ENCODE data around the gene ADM2.

ADM2 gene

GRCh38 chr22:50523806-50524675, 42.7 kb downstream of the ADM2 start:
- TF ChIP-seq CREB5 (CRISPR knock-in tag; IDR thresholded peaks at IDR 0.05; ENCODE audit: low read depth) (no peak), OSR1 (CRISPR knock-in tag; IDR thresholded peaks at IDR 0.05) (no peak), ZC3H10 (CRISPR knock-in tag; IDR thresholded peaks at IDR 0.05) (no peak), GLIS3 (CRISPR knock-in tag; IDR thresholded peaks at IDR 0.05) (no peak), ISL1 (CRISPR knock-in tag; IDR thresholded peaks at IDR 0.05) (no peak)
- TF ChIP-seq, protein P1, sequence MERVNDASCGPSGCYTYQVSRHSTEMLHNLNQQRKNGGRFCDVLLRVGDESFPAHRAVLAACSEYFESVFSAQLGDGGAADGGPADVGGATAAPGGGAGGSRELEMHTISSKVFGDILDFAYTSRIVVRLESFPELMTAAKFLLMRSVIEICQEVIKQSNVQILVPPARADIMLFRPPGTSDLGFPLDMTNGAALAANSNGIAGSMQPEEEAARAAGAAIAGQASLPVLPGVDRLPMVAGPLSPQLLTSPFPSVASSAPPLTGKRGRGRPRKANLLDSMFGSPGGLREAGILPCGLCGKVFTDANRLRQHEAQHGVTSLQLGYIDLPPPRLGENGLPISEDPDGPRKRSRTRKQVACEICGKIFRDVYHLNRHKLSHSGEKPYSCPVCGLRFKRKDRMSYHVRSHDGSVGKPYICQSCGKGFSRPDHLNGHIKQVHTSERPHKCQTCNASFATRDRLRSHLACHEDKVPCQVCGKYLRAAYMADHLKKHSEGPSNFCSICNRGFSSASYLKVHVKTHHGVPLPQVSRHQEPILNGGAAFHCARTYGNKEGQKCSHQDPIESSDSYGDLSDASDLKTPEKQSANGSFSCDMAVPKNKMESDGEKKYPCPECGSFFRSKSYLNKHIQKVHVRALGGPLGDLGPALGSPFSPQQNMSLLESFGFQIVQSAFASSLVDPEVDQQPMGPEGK (CRISPR knock-in tag; IDR thresholded peaks at IDR 0.05; ENCODE audit: borderline replicate concordance): no peak
- TF ChIP-seq, protein P2, sequence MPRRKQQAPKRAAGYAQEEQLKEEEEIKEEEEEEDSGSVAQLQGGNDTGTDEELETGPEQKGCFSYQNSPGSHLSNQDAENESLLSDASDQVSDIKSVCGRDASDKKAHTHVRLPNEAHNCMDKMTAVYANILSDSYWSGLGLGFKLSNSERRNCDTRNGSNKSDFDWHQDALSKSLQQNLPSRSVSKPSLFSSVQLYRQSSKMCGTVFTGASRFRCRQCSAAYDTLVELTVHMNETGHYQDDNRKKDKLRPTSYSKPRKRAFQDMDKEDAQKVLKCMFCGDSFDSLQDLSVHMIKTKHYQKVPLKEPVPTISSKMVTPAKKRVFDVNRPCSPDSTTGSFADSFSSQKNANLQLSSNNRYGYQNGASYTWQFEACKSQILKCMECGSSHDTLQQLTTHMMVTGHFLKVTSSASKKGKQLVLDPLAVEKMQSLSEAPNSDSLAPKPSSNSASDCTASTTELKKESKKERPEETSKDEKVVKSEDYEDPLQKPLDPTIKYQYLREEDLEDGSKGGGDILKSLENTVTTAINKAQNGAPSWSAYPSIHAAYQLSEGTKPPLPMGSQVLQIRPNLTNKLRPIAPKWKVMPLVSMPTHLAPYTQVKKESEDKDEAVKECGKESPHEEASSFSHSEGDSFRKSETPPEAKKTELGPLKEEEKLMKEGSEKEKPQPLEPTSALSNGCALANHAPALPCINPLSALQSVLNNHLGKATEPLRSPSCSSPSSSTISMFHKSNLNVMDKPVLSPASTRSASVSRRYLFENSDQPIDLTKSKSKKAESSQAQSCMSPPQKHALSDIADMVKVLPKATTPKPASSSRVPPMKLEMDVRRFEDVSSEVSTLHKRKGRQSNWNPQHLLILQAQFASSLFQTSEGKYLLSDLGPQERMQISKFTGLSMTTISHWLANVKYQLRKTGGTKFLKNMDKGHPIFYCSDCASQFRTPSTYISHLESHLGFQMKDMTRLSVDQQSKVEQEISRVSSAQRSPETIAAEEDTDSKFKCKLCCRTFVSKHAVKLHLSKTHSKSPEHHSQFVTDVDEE (CRISPR knock-in tag; IDR thresholded peaks at IDR 0.05): no peak
- TF ChIP-seq, protein P3, sequence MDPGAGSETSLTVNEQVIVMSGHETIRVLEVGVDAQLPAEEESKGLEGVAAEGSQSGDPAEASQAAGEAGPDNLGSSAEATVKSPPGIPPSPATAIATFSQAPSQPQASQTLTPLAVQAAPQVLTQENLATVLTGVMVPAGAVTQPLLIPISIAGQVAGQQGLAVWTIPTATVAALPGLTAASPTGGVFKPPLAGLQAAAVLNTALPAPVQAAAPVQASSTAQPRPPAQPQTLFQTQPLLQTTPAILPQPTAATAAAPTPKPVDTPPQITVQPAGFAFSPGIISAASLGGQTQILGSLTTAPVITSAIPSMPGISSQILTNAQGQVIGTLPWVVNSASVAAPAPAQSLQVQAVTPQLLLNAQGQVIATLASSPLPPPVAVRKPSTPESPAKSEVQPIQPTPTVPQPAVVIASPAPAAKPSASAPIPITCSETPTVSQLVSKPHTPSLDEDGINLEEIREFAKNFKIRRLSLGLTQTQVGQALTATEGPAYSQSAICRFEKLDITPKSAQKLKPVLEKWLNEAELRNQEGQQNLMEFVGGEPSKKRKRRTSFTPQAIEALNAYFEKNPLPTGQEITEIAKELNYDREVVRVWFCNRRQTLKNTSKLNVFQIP (CRISPR knock-in tag; IDR thresholded peaks at IDR 0.05; ENCODE audit: borderline replicate concordance, low read depth): no peak
- no peak for ATAC-seq

GRCh38 chr22:50524676-50525103, 43.3 kb downstream of the ADM2 start:
- TF ChIP-seq ZNF565 (CRISPR knock-in tag; conservative IDR thresholded peaks at IDR 0.05; ENCODE audit: low read depth): no peak
- TF ChIP-seq ZFP30 (CRISPR knock-in tag; IDR thresholded peaks at IDR 0.05): no peak
- TF ChIP-seq CREB5 (CRISPR knock-in tag; IDR thresholded peaks at IDR 0.05; ENCODE audit: low read depth): no peak
- no peak for TF ChIP-seq GLIS3 (CRISPR knock-in tag; IDR thresholded peaks at IDR 0.05)
- TF ChIP-seq ZNF70 (CRISPR knock-in tag; IDR thresholded peaks at IDR 0.05): no peak
- no peak for TF ChIP-seq CSDC2 (CRISPR knock-in tag; IDR thresholded peaks at IDR 0.05)
- TF ChIP-seq ESRRG (CRISPR knock-in tag; IDR thresholded peaks at IDR 0.05): no peak
- TF ChIP-seq ZC3H10 (CRISPR knock-in tag; IDR thresholded peaks at IDR 0.05): no peak
- TF ChIP-seq, protein P2 (CRISPR knock-in tag; IDR thresholded peaks at IDR 0.05): no peak
- no peak for TF ChIP-seq PPARA (CRISPR knock-in tag; IDR thresholded peaks at IDR 0.05; ENCODE audit: borderline replicate concordance)
- TF ChIP-seq ZNF8 (CRISPR knock-in tag; IDR thresholded peaks at IDR 0.05): no peak
- TF ChIP-seq ZFP3 (CRISPR knock-in tag; IDR thresholded peaks at IDR 0.05): no peak
- TF ChIP-seq, protein P3 (CRISPR knock-in tag; IDR thresholded peaks at IDR 0.05; ENCODE audit: borderline replicate concordance, low read depth): no peak
- TF ChIP-seq TCF4 (CRISPR knock-in tag; IDR thresholded peaks at IDR 0.05; ENCODE audit: borderline replicate concordance): no peak
- no peak for TF ChIP-seq SNAI2 (CRISPR knock-in tag; IDR thresholded peaks at IDR 0.05)
- no peak for TF ChIP-seq ISL1 (CRISPR knock-in tag; IDR thresholded peaks at IDR 0.05)
- TF ChIP-seq ARNTL (CRISPR knock-in tag; IDR thresholded peaks at IDR 0.05; ENCODE audit: borderline replicate concordance, low read depth): no peak
- TF ChIP-seq, protein P1 (CRISPR knock-in tag; IDR thresholded peaks at IDR 0.05; ENCODE audit: borderline replicate concordance): no peak
- no peak; the same call in 1 of the 3 replicates for ATAC-seq

Measured in SK-N-SH treated with all-trans-retinoic acid at 6 μM for 48 hours (cell line).